T-cell (primary cell): Measurements from ENCODE around the gene AGBL5. TPM values are rescaled to one million over a fixed set of nuclear protein-coding genes. Genes with fewer than 3 reads are reported as not detected.

Experiments used
- ATAC-seq, 4 experiments: fragments of 200-7000 bp in 3 of 4; fragments of 150-1000 bp in 1 of 4; cut with Tn5 transposase; replicated peaks in 1 of 4; 1 replicate in 3 of 4; 2 replicates in 1 of 4; pipeline ENCODE4 v1.10.0; 2021; ENCODE audit warnings: moderate library complexity in 3 of 4, mild to moderate bottlenecking in 2 of 4, moderate number of reproducible peaks in 1 of 4
- CTCF ChIA-PET, 2 donors: fragments of 300-600 bp; sonication (Branson Sonifier 250); formaldehyde crosslinking; loops; one replicate each; lab custom pipeline; 2022; ENCODE audit warnings: antibody characterized with exemption in 2 of 2; lab: Charles Lee
- POLR2A ChIA-PET, 2 donors: fragments of 300-600 bp; sonication (Branson Sonifier 250); formaldehyde crosslinking; loops; one replicate each; lab custom pipeline; 2022; ENCODE audit warnings: antibody characterized with exemption in 2 of 2; lab: Charles Lee
- DNase-seq, 35 experiments: peaks; one replicate each; pipeline versions ENCODE4 v3.0.0 to v3.0.0-alpha.2; 2013 to 2023
- H3K27ac ChIP-seq: one replicate; pipeline ENCODE4 v1.5.1; 2013; ENCODE audit warnings: low read length
- H3K27me3 ChIP-seq, 2 experiments: replicated peaks in 1 of 2; 1 replicate in 1 of 2; 2 replicates in 1 of 2; pipeline versions ENCODE4 v1.6.1 to v1.7.0; 2013; ENCODE audit warnings: low read length in 1 of 2, mixed read lengths in 1 of 2; ENCODE audit not compliant: control insufficient read depth in 2 of 2, insufficient read depth in 2 of 2; ENCODE audit errors: extremely low read depth in 1 of 2
- H3K36me3 ChIP-seq, 2 donors: 1 replicate in 1 of 2; 2 replicates in 1 of 2; pipeline versions ENCODE4 v1.6.1 to v1.7.0; 2013; ENCODE audit warnings: low read length in 1 of 2; ENCODE audit not compliant: control insufficient read depth in 2 of 2, insufficient read depth in 1 of 2; ENCODE audit errors: extremely low read depth in 1 of 2
- H3K4me1 ChIP-seq, 2 experiments: 1 replicate in 1 of 2; 2 replicates in 1 of 2; pipeline versions ENCODE4 v1.6.1 to v1.7.0; 2013; ENCODE audit warnings: low read length in 2 of 2, mixed read lengths in 1 of 2; ENCODE audit not compliant: insufficient read depth in 2 of 2, control insufficient read depth in 1 of 2; ENCODE audit errors: extremely low read depth in 1 of 2
- H3K4me3 ChIP-seq, 2 donors: 1 replicate in 1 of 2; 2 replicates in 1 of 2; pipeline versions ENCODE4 v1.5.1 to v1.7.0; 2013; ENCODE audit warnings: mild to moderate bottlenecking in 2 of 2, low read length in 1 of 2, moderate library complexity in 1 of 2; ENCODE audit not compliant: control insufficient read depth in 1 of 2; ENCODE audit errors: extremely low read depth in 1 of 2
- H3K9me3 ChIP-seq: 2 replicates; pipeline ENCODE4 v1.7.0; 2013
- H3K27ac Mint-ChIP-seq, 2 donors: one replicate each; pipeline ENCODE4 v1.8.0; 2020 to 2021; ENCODE audit warnings: mild to moderate bottlenecking in 2 of 2, mixed read lengths in 2 of 2
- H3K27me3 Mint-ChIP-seq, 2 donors: one replicate each; pipeline ENCODE4 v1.8.0; 2021 to 2022; ENCODE audit warnings: mixed read lengths in 2 of 2
- H3K36me3 Mint-ChIP-seq: one replicate; pipeline ENCODE4 v1.8.0; 2021; ENCODE audit warnings: mixed read lengths
- H3K4me1 Mint-ChIP-seq, 3 donors: one replicate each; pipeline ENCODE4 v1.8.0; 2020 to 2022; ENCODE audit warnings: mixed read lengths in 3 of 3, mild to moderate bottlenecking in 1 of 3
- H3K4me3 Mint-ChIP-seq, 3 donors: one replicate each; pipeline ENCODE4 v1.8.0; 2020 to 2022; ENCODE audit warnings: mild to moderate bottlenecking in 3 of 3, mixed read lengths in 3 of 3, moderate library complexity in 3 of 3
- H3K9me3 Mint-ChIP-seq, 3 donors: one replicate each; pipeline ENCODE4 v1.8.0; 2020 to 2022; ENCODE audit warnings: mixed read lengths in 3 of 3
- WGBS: methylation state at CpG from one replicate; pipeline ENCODE4 v1.1.5; 2013; ENCODE audit warnings: missing lambda C conversion rate; ENCODE audit not compliant: insufficient coverage; 5-methylcytosine and 5-hydroxymethylcytosine counted together
- total RNA-seq, 35 experiments: library from RNA in 6 of 35; stranded (reverse) in 6 of 35; fragments of 120-200 nt in 1 of 35; gene quantifications; one replicate each; pipeline versions ENCODE4 v1.2.1 to v1.2.4 and lab custom pipeline; 2013 to 2026

AGBL5 gene
- total RNA-seq, 5 donors from 2014 or later (not counting 1 experiment from before 2014, with no cell fraction given) = 9.5 to 13.3 (median 11.2) TPM

GRCh38 chr2:27053776-27054175, 2.3 kb downstream of the AGBL5 start:
- ATAC-seq (no peak), DNase-seq (no peak)
- no peak overlapping the region for H3K4me3 ChIP-seq
- peaks cover 3 to 19% of the 10 kb centered on the region in 2 experiments for H3K4me1 ChIP-seq
- Mint-ChIP-seq H3K4me3 (peak overlapping the region in 2 of 3 donors; percentile 1 to 5), H3K9me3 (no peaks in the 10 kb centered on the region), H3K27ac (peak overlapping the region in 1 of 2 donors; percentile 49), H3K4me1 (peaks cover 18 to 41% (median 20%) of the 10 kb centered on the region in 3 donors), H3K36me3 (peaks cover 18% of the 10 kb centered on the region), H3K27me3 (peaks cover 9 to 10% of the 10 kb centered on the region in 2 donors)
- H3K9me3 ChIP-seq = no peaks in the 10 kb centered on the region
- no peak overlapping the region for H3K27ac ChIP-seq
- peaks cover 8 to 34% of the 10 kb centered on the region in 2 donors for H3K36me3 ChIP-seq
- CTCF ChIA-PET = interaction anchor here in 1 of 2 donors (0.6 kb wide), 1 partner anchor 27 kb away, joined by 6 read pairs; no protein-coding TSS in a partner anchor
- 89% methylated on average over 8 of the region's 8 CpGs for WGBS
- H3K27me3 ChIP-seq = no peaks in the 10 kb centered on the region
- POLR2A ChIA-PET = no interaction called here

- no peaks in the 10 kb centered on the region for H3K9me3 ChIP-seq
- H3K4me1 ChIP-seq = peaks cover 0 to 13% of the 10 kb centered on the region in 2 experiments
- H3K4me3 ChIP-seq = no peak overlapping the region
- H3K36me3 ChIP-seq = peaks cover 8 to 35% of the 10 kb centered on the region in 2 donors
- DNase-seq = no peak
- Mint-ChIP-seq H3K4me1 (peaks cover 12 to 36% (median 14%) of the 10 kb centered on the region in 3 donors), H3K4me3 (no peak overlapping the region), H3K36me3 (peaks cover 18% of the 10 kb centered on the region), H3K9me3 (no peaks in the 10 kb centered on the region), H3K27ac (no peak overlapping the region), H3K27me3 (peaks cover 9 to 10% of the 10 kb centered on the region in 2 donors)
- 89% methylated on average over 7 of the region's 11 CpGs for WGBS
- POLR2A ChIA-PET = interaction anchor here in 1 of 2 donors (0.7 kb wide), 1 partner anchor 16 kb away, joined by 3 read pairs; no protein-coding TSS in a partner anchor
- H3K27me3 ChIP-seq = no peaks in the 10 kb centered on the region
- H3K27ac ChIP-seq = no peak overlapping the region
- no peak for ATAC-seq
- CTCF ChIA-PET = no interaction called here
Observed at GRCh38 chr2:27054721-27055120, 3.3 kb downstream of the AGBL5 start.

- POLR2A ChIA-PET = no interaction called here
- CTCF ChIA-PET = no interaction called here
- no CpG with 5 or more reads among the region's 6 CpGs for WGBS
- Mint-ChIP-seq H3K27me3 (no peaks in the 10 kb centered on the region), H3K9me3 (no peaks in the 10 kb centered on the region), H3K4me1 (peaks cover 3 to 16% (median 4%) of the 10 kb centered on the region in 3 donors), H3K27ac (no peak overlapping the region), H3K4me3 (no peak overlapping the region), H3K36me3 (peaks cover 12% of the 10 kb centered on the region)
- Histone ChIP-seq H3K36me3 (peaks cover 8 to 35% of the 10 kb centered on the region in 2 donors), H3K27me3 (no peaks in the 10 kb centered on the region), H3K4me3 (no peak overlapping the region), H3K27ac (no peak overlapping the region), H3K4me1 (peaks cover 0 to 2% of the 10 kb centered on the region in 2 experiments), H3K9me3 (no peaks in the 10 kb centered on the region)
- no peak for DNase-seq
- ATAC-seq = no peak
Observed at GRCh38 chr2:27057184-27057583, 5.7 kb downstream of the AGBL5 start.

GRCh38 chr2:27058210-27058609, 6.7 kb downstream of the AGBL5 start:
- CTCF ChIA-PET = no interaction called here
- no peak overlapping the region for H3K27ac ChIP-seq
- POLR2A ChIA-PET = interaction anchor here in 1 of 2 donors (0.5 to 0.7 kb wide), 3 partner anchors 10 to 26 kb away, joined by 3 to 5 read pairs (median 5); no protein-coding TSS in a partner anchor
- Mint-ChIP-seq H3K9me3 (no peaks in the 10 kb centered on the region), H3K36me3 (peaks cover 12% of the 10 kb centered on the region), H3K4me1 (peaks cover 0 to 15% (median 3%) of the 10 kb centered on the region in 3 donors), H3K27me3 (no peaks in the 10 kb centered on the region), H3K27ac (no peak overlapping the region), H3K4me3 (no peak overlapping the region)
- WGBS = 95% methylated on average over 8 of the region's 10 CpGs
- DNase-seq = no peak
- no peak for ATAC-seq
- H3K4me1 ChIP-seq = no peaks in the 10 kb centered on the region
- H3K4me3 ChIP-seq = no peak overlapping the region
- no peaks in the 10 kb centered on the region for H3K9me3 ChIP-seq
- H3K36me3 ChIP-seq = peaks cover 8 to 40% of the 10 kb centered on the region in 2 donors
- no peaks in the 10 kb centered on the region for H3K27me3 ChIP-seq

GRCh38 chr2:27059141-27059820, 7.8 kb downstream of the AGBL5 start:
- H3K27ac ChIP-seq = no peak overlapping the region
- no peaks in the 10 kb centered on the region for H3K27me3 ChIP-seq
- H3K4me1 ChIP-seq = no peaks in the 10 kb centered on the region
- Mint-ChIP-seq H3K27ac (no peak overlapping the region), H3K36me3 (peaks cover 12% of the 10 kb centered on the region), H3K27me3 (no peaks in the 10 kb centered on the region), H3K9me3 (no peaks in the 10 kb centered on the region), H3K4me3 (no peak overlapping the region), H3K4me1 (peaks cover 0 to 18% (median 8%) of the 10 kb centered on the region in 3 donors)
- no peak overlapping the region for H3K4me3 ChIP-seq
- peaks cover 8 to 39% of the 10 kb centered on the region in 2 donors for H3K36me3 ChIP-seq
- CTCF ChIA-PET = no interaction called here
- POLR2A ChIA-PET = no interaction called here
- ATAC-seq (no peak), DNase-seq (no peak)
- H3K9me3 ChIP-seq = no peaks in the 10 kb centered on the region
- 96% methylated on average over 12 of the region's 15 CpGs for WGBS

- DNase-seq = no peak
- peaks cover 6 to 32% of the 10 kb centered on the region in 2 donors for H3K36me3 ChIP-seq
- no peak overlapping the region for H3K4me3 Mint-ChIP-seq
- peaks cover 8% of the 10 kb centered on the region for H3K36me3 Mint-ChIP-seq
- H3K4me1 Mint-ChIP-seq = peaks cover 0 to 21% (median 10%) of the 10 kb centered on the region in 3 donors
- H3K4me3 ChIP-seq = no peak overlapping the region
- WGBS = no CpG with 5 or more reads among the region's 3 CpGs
- H3K27ac ChIP-seq = no peak overlapping the region
- no peaks in the 10 kb centered on the region for H3K4me1 ChIP-seq
- H3K9me3 Mint-ChIP-seq = no peaks in the 10 kb centered on the region
- H3K27me3 ChIP-seq = no peaks in the 10 kb centered on the region
- no peak overlapping the region for H3K27ac Mint-ChIP-seq
- ChIA-PET POLR2A (no interaction called here), CTCF (no interaction called here)
- no peak for ATAC-seq
- H3K27me3 Mint-ChIP-seq = no peaks in the 10 kb centered on the region
- H3K9me3 ChIP-seq = no peaks in the 10 kb centered on the region
Observed at GRCh38 chr2:27060323-27060722, 8.9 kb downstream of the AGBL5 start.
